HG03442 (cell line): ENCODE results near the gene TOX3.

Experiments
- ATAC-seq: cut with Tn5 transposase; IDR thresholded peaks from one replicate; pipeline ENCODE4 v1.9.1; 2021; ENCODE audit warnings: mild to moderate bottlenecking, moderate library complexity; ENCODE audit not compliant: unreplicated experiment

Gene TOX3

GRCh38 chr16:52547004-52547833 lies at the start of gene TOX3:
TOX3 (minus strand) TSS chr16:52547143; CDS start chr16:52546723, 420 bp downstream.
- no peak for ATAC-seq

- ATAC-seq = no peak
These were observed 45.8 kb upstream of the TOX3 start for GRCh38 chr16:52592778-52593177.

- ATAC-seq = no peak
These were observed 45.1 kb upstream of the TOX3 start for GRCh38 chr16:52591934-52592592.

GRCh38 chr16:52591471-52591870 lies 44.5 kb upstream of the TOX3 start:
- no peak for ATAC-seq

GRCh38 chr16:52586159-52586558 lies 39.2 kb upstream of the TOX3 start:
- ATAC-seq = no peak

DNA sequence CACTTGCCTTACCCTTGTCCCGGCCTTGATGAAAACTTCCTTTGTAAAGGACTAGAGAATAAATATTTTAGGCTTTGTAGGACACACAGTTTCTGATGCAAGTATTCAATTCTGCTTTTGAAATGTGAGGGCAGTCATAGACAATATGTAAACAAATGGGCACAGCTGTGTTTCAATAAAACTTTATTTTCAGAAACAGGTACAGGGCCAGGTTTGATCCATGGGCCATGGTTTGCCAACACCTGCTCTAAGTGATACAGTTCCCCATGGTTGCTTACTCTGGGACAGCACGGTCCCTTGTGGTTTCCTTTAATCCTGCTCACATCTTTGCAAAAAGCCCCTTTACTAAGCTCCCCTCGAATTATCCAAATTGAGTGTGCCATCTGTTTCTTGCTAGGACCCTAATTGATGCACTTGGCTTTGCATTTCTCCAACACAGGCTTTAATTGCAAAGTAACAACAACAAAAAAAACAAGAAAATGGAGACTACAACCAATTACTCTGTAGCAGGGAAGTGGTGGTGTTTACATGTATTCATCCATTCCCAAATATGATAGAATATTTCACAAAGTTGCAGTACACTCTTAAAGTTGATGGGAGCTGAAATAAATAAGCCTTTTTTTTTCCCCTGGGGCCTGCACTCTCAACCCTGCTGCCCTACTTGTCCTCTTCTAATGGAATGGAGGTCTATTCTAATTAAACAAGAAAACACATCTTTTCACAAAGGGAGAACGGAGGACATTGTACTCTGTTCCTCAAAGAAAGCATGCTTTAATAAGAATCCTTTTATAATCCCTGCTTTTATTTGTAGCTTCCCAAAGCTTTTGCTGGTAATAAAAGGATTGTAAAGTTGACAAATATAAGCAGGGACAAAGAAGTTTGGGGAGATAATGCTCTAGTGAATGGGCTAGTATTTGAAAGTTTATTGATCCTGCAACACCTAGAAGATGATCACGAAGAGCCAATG lies 37.7 kb upstream of the TOX3 start:
- ATAC-seq = no peak

DNA sequence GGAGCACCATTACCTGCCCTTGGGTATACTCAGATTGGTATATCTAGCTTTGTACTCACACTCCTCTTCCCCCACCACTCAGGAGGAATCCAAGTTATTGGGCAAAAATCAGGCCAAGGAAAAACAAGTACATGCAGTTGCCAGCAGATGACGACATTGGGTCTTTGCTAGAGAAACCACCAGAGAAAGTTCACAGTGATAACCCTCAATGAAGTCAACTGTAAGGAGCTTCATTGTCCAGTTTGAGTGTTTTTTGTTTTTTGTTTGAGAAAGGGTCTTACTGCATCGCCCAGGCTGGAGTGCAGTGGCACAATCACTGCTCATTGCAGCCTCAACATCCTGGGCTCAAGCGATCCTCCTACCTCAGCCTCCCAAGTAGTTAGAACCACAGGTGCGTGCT lies 34.6 kb upstream of the TOX3 start:
- no peak for ATAC-seq

DNA sequence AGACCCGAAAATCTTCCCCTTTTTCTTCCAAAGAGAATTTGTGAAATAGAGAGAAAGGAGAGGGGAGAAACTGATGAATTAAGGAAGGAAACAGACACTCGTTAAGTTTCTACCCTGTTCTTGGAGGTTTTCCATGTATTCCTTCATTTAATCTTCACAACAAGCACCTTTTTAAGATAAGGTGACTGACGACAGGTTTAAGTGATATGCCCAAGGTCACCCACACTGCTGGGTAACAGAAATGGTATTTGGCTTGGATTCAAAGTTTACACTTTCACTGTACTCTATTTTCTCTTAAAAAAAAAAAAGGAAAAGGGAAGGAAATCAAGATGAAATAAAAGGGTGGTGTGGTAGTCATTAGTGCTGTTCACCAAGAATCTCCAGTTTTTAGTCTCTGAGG lies 33.5 kb upstream of the TOX3 start:
- ATAC-seq = no peak

GRCh38 chr16:52578829-52579498 lies 32.0 kb upstream of the TOX3 start:
- ATAC-seq = no peak

- no peak for ATAC-seq
These were observed 31.3 kb upstream of the TOX3 start for GRCh38 chr16:52578007-52578828.

- no peak for ATAC-seq
These were observed 30.3 kb upstream of the TOX3 start for GRCh38 chr16:52577130-52577706.

DNA sequence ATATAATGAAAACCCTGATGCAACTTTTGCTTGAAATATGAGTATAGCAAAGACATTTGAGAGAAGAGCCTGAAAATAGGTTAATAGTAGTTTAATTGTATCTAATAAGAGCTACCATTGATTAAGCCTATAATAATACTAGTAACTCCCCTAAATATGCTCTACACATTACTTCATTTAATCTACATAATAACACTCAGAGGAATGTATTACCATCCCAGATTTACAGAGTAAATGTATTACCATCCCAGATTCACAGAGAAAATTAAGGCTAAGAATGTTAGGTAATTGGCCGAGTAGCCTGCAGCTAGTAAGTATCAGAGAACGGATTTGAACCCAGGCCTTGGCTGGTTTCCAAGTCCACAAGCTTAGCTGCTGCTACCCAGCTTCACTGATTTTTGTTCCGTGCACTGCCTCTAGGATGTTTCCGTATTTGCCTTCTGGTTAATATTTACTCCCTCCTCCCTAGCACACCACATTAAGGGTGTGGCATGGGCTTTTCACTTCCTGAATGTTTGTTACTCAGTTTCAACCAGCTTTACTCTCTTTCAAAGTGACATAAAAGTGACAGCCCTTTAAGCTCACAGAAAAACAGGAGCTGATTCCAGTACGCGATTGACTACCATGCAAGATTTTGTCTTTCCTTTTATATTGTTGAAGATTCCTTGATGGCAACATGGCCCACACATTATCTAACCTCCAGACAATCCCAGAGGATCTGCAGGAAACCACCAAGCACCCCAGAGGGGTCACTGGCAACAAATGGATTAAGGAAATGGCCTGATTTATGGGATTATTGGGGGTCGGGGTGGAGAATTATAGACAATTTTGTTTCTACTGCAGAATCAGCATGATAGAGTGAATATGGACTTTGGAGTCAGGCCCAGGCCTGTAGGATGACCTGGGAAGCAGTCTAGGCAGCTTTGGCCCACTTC lies 26.7 kb upstream of the TOX3 start:
- ATAC-seq = peak; percentile 66

- ATAC-seq = no peak
These were observed 25.7 kb upstream of the TOX3 start for GRCh38 chr16:52572656-52573055.

DNA sequence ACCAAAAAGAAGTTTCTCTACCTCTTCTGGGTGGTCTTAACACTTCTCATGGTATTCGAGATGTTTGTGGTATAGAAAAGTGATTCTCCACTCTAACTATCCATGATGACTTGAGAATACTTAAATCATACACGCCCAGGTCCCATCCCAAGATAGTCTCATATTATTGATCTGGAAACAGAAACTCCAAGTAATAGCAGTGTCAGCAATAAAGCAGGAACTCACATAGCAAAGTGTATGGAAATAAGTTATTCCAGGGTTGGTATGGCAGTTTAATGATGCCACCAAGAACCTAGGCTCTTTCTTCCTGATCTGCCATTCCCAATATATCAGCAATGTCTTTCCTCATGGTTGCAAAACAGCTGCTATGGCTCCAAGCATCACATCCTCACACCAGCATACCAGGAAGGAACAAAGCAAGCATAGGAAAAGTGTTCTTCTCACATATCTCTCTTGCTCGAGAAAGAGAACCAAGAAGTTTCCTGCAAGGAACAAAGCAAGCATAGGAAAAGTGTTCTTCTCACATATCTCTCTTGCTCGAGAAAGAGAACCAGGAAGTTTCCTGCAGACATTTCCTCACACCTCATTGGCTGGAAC lies 23.6 kb upstream of the TOX3 start:
- no peak for ATAC-seq

DNA sequence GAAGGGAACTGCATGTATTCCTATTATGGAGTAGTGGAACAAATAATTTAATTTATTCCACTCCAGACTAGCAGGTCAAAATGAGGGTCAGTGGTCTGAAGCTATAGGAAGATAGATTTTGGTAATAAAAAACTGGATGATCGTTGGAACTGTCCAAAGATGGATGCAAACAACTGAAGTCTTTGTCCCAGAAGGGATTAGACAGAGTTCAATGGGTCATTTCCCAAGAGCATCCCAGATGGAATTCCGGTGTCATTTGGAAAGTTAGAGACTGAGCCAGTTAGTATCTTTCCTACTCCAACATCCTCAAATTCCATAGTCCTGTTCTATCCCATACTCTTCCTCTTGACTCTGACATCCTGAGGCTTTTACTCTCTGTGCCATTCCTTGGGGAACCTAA lies 22.8 kb upstream of the TOX3 start:
- ATAC-seq = no peak

- no peak for ATAC-seq
These were observed 22.2 kb upstream of the TOX3 start for GRCh38 chr16:52568983-52569690.

DNA sequence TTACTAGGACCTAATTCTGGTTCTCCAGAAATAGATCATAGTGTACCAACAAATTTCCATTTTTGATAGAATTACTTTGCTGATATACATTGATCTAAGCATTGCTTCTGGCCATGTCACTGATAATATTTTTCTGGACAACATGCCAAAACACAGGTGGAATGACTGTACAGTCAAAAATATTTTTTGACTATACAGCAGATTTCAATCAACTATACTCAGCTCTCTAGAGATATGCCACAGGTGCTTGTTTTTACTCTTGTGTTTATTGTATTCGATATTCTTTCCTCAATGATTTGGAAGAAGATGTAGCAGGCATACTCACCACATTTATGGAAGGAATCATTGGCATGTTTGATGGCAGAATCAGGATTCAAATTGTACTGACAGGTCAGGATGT lies 21.6 kb upstream of the TOX3 start:
- no peak for ATAC-seq
